ENCODE data around the gene TNNI2. TPM values are rescaled to one million over a fixed set of nuclear protein-coding genes. Genes with fewer than 3 reads are reported as not detected.

The TNNI2 gene
- polyA plus RNA-seq, 1 of the 3 experiments (the other 2 are of a cell fraction): not detected

GRCh38 chr11:1881442-1882264, 42.9 kb downstream of the TNNI2 start:
- Histone ChIP-seq H2AFZ (ENCODE audit: low read depth) (no peak overlapping the region), H3F3A (replicated peaks; ENCODE audit: insufficient read depth) (no peaks in the 10 kb centered on the region), H3K4me1 (ENCODE audit: control insufficient read depth in 1 of 2, insufficient read depth in 2 of 2, low read depth in 1 of 2, low read length in 1 of 2) (peaks cover 0 to 28% of the 10 kb centered on the region in 2 experiments; a peak in 1 of 4 replicates), H3K4me2 (no peak overlapping the region), H3K4me3 (ENCODE audit: low read depth in 2 of 2, low read length in 1 of 2) (no peak overlapping the region), H3K27ac (ENCODE audit: low read depth in 2 of 2, low read length in 1 of 2) (peak overlapping the region in 1 of 2 experiments; percentile 72; a peak in 1 of 4 replicates), H3K9ac (no peak overlapping the region), H3K9me3 (no peaks in the 10 kb centered on the region), H3K27me3 (ENCODE audit: insufficient read depth) (no peaks in the 10 kb centered on the region), H3K36me3 (replicated peaks in 1 of 2; ENCODE audit: control insufficient read depth in 1 of 2, insufficient read depth in 2 of 2, low read length in 1 of 2) (no peaks in the 10 kb centered on the region), H4K20me1 (ENCODE audit: insufficient read depth) (no peaks in the 10 kb centered on the region), H3K79me2 (ENCODE audit: insufficient read depth) (no peaks in the 10 kb centered on the region), H3K9me2 (no peaks in the 10 kb centered on the region)
- ChIA-PET CTCF (interaction anchor here (0.5 to 4.8 kb wide), 81 partner anchors 10 to 577 kb away, joined by 3 to 179 read pairs (median 5); partner anchors contain the start of genes H19, LSP1, MRPL23 and PRR33), POLR2A (interaction anchor here (0.6 to 3.3 kb wide), 12 partner anchors 40 to 270 kb away, joined by 3 to 20 read pairs (median 4); partner anchors contain the start of gene H19)
- DNase-seq: no peak
- no peak for TF ChIP-seq POLR2AphosphoS5 (IDR thresholded peaks at IDR 0.05; ENCODE audit: low read depth, low read length)
- TF ChIP-seq RAD21 (IDR thresholded peaks at IDR 0.05; ENCODE audit: low read length): no peak
- TF ChIP-seq GATA2 (CRISPR knock-in tag; IDR thresholded peaks at IDR 0.05): no peak
- TF ChIP-seq FOXM1 (IDR thresholded peaks at IDR 0.05; ENCODE audit: low read depth): no peak
- TF ChIP-seq RCOR1 (IDR thresholded peaks at IDR 0.05; ENCODE audit: low read length): no peak
- TF ChIP-seq RFX5 (IDR thresholded peaks at IDR 0.05; ENCODE audit: low read length): no peak
- no peak for TF ChIP-seq CHD2 (IDR thresholded peaks at IDR 0.05; ENCODE audit: low read length, partially characterized antibody)
- TF ChIP-seq, protein P1, sequence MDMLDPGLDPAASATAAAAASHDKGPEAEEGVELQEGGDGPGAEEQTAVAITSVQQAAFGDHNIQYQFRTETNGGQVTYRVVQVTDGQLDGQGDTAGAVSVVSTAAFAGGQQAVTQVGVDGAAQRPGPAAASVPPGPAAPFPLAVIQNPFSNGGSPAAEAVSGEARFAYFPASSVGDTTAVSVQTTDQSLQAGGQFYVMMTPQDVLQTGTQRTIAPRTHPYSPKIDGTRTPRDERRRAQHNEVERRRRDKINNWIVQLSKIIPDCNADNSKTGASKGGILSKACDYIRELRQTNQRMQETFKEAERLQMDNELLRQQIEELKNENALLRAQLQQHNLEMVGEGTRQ (IDR thresholded peaks at IDR 0.05; ENCODE audit: borderline replicate concordance, low read depth, low read length): no peak
- TF ChIP-seq, protein P2, sequence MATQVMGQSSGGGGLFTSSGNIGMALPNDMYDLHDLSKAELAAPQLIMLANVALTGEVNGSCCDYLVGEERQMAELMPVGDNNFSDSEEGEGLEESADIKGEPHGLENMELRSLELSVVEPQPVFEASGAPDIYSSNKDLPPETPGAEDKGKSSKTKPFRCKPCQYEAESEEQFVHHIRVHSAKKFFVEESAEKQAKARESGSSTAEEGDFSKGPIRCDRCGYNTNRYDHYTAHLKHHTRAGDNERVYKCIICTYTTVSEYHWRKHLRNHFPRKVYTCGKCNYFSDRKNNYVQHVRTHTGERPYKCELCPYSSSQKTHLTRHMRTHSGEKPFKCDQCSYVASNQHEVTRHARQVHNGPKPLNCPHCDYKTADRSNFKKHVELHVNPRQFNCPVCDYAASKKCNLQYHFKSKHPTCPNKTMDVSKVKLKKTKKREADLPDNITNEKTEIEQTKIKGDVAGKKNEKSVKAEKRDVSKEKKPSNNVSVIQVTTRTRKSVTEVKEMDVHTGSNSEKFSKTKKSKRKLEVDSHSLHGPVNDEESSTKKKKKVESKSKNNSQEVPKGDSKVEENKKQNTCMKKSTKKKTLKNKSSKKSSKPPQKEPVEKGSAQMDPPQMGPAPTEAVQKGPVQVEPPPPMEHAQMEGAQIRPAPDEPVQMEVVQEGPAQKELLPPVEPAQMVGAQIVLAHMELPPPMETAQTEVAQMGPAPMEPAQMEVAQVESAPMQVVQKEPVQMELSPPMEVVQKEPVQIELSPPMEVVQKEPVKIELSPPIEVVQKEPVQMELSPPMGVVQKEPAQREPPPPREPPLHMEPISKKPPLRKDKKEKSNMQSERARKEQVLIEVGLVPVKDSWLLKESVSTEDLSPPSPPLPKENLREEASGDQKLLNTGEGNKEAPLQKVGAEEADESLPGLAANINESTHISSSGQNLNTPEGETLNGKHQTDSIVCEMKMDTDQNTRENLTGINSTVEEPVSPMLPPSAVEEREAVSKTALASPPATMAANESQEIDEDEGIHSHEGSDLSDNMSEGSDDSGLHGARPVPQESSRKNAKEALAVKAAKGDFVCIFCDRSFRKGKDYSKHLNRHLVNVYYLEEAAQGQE (IDR thresholded peaks at IDR 0.05; ENCODE audit: low read depth, low read length): no peak
- no peak for TF ChIP-seq NFIC (IDR thresholded peaks at IDR 0.05; ENCODE audit: borderline replicate concordance)
- TF ChIP-seq SMC3 (IDR thresholded peaks at IDR 0.05; ENCODE audit: low read depth, low read length): no peak
- TF ChIP-seq RXRA (IDR thresholded peaks at IDR 0.05; ENCODE audit: borderline replicate concordance, low read depth): no peak
- TF ChIP-seq TCF12 (IDR thresholded peaks at IDR 0.05): no peak
- TF ChIP-seq NRF1 (IDR thresholded peaks at IDR 0.05; ENCODE audit: low read depth, low read length): no peak
- no peak for TF ChIP-seq YY1 (IDR thresholded peaks at IDR 0.05; ENCODE audit: low read depth)
- no peak for TF ChIP-seq EZH2phosphoT487 (IDR thresholded peaks at IDR 0.05; ENCODE audit: borderline replicate concordance, low read depth)
- TF ChIP-seq, protein P3, sequence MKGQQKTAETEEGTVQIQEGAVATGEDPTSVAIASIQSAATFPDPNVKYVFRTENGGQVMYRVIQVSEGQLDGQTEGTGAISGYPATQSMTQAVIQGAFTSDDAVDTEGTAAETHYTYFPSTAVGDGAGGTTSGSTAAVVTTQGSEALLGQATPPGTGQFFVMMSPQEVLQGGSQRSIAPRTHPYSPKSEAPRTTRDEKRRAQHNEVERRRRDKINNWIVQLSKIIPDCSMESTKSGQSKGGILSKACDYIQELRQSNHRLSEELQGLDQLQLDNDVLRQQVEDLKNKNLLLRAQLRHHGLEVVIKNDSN (IDR thresholded peaks at IDR 0.05; ENCODE audit: borderline replicate concordance, low read depth): no peak
- TF ChIP-seq JUND (IDR thresholded peaks at IDR 0.05): no peak
- 79% methylated on average over 6 of the region's 43 CpGs for WGBS (ENCODE audit: low lambda C conversion rate)

Data from SK-N-SH (cell line).